Measurements from ENCODE around the gene FMN2.

GRCh38 chr1:240409615-240410014, 317.9 kb downstream of the FMN2 start:
- TF ChIP-seq CTCF (IDR thresholded peaks at IDR 0.05) (no peak), EZH2phosphoT487 (IDR thresholded peaks at IDR 0.05) (no peak)
